PC-3 (cell line): ENCODE measurements around the gene TSHZ2.

Experiments
- EZH2 ChIP-seq: fragments of 300-600 bp; sonication (generic); IDR thresholded peaks from one replicate; pipeline ENCODE4 v1.6.1; 2017; ENCODE audit warnings: antibody characterized with exemption, mild to moderate bottlenecking, low read length; ENCODE audit not compliant: unreplicated experiment
- EZH2phosphoT487 ChIP-seq: fragments of 300-600 bp; sonication (generic); IDR thresholded peaks from 2 replicates; pipeline ENCODE4 v1.6.1; 2018; ENCODE audit warnings: mild to moderate bottlenecking, antibody characterized with exemption, low read length, borderline replicate concordance
- TF ChIP-seq, protein P1 (sequence below): fragments of 300-600 bp; sonication (generic); conservative IDR thresholded peaks from 2 replicates; pipeline ENCODE4 v1.5.1; 2017; ENCODE audit warnings: antibody characterized with exemption, low read depth, mild to moderate bottlenecking, low read length

DNA sequence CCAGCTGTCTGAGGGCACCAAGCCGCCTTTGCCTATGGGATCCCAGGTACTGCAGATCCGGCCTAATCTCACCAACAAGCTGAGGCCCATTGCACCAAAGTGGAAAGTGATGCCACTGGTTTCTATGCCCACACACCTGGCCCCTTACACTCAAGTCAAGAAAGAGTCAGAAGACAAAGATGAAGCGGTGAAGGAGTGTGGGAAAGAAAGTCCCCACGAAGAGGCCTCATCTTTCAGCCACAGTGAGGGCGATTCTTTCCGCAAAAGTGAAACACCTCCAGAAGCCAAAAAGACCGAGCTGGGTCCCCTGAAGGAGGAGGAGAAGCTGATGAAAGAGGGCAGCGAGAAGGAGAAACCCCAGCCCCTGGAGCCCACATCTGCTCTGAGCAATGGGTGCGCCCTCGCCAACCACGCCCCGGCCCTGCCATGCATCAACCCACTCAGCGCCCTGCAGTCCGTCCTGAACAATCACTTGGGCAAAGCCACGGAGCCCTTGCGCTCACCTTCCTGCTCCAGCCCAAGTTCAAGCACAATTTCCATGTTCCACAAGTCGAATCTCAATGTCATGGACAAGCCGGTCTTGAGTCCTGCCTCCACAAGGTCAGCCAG, 283.0 kb downstream of the TSHZ2 start:
- TF ChIP-seq, protein P1, sequence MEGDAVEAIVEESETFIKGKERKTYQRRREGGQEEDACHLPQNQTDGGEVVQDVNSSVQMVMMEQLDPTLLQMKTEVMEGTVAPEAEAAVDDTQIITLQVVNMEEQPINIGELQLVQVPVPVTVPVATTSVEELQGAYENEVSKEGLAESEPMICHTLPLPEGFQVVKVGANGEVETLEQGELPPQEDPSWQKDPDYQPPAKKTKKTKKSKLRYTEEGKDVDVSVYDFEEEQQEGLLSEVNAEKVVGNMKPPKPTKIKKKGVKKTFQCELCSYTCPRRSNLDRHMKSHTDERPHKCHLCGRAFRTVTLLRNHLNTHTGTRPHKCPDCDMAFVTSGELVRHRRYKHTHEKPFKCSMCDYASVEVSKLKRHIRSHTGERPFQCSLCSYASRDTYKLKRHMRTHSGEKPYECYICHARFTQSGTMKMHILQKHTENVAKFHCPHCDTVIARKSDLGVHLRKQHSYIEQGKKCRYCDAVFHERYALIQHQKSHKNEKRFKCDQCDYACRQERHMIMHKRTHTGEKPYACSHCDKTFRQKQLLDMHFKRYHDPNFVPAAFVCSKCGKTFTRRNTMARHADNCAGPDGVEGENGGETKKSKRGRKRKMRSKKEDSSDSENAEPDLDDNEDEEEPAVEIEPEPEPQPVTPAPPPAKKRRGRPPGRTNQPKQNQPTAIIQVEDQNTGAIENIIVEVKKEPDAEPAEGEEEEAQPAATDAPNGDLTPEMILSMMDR, result no peak
- no peak for TF ChIP-seq EZH2
- no peak for TF ChIP-seq EZH2phosphoT487
